ENCODE data around the gene POLD3. TPM values are rescaled to one million over a fixed set of nuclear protein-coding genes. Genes with fewer than 3 reads are reported as not detected.

Gene POLD3
- total RNA-seq, 1 experiment from 2014 or later, result 18.9 TPM

- BruUV-seq (replicated peaks), result no TSS peak
- no peak for ATAC-seq
- Histone ChIP-seq H3K9me2 (ENCODE audit: insufficient read depth) (no peaks in the 10 kb centered on the region), H3K27ac (ENCODE audit: low read depth, low read length) (no peak overlapping the region), H3K27me3 (ENCODE audit: insufficient read depth, low read length) (no peaks in the 10 kb centered on the region), H3K9me3 (ENCODE audit: control insufficient read depth in 1 of 2, insufficient read depth in 1 of 2, low read depth in 1 of 2, low read length in 2 of 2) (no peaks in the 10 kb centered on the region), H3K4me2 (ENCODE audit: low read length) (no peak overlapping the region), H2AFZ (ENCODE audit: low read depth, low read length, poor library complexity, severe bottlenecking) (no peak overlapping the region), H3K9ac (ENCODE audit: low read length) (no peak overlapping the region), H4K20me1 (ENCODE audit: insufficient read depth) (no peaks in the 10 kb centered on the region), H3K36me3 (ENCODE audit: control insufficient read depth in 1 of 2, insufficient read depth in 2 of 2, low read length in 2 of 2) (no peaks in the 10 kb centered on the region), H3K4me1 (ENCODE audit: control insufficient read depth in 1 of 2, insufficient read depth in 2 of 2, low read length in 2 of 2) (peaks cover 0 to 14% of the 10 kb centered on the region in 2 experiments; a peak in 2 of 4 replicates), H3K4me3 (replicated peaks in 1 of 2; ENCODE audit: low read depth in 1 of 2, low read length in 2 of 2) (no peak overlapping the region), H3K79me2 (ENCODE audit: insufficient read depth, low read length) (no peaks in the 10 kb centered on the region)
- CTCF ChIA-PET, result interaction anchor here (1.6 kb wide), 1 partner anchor 13 kb away, joined by 6 read pairs; no protein-coding TSS in a partner anchor
- TF ChIP-seq CTCF (IDR thresholded peaks at IDR 0.05 in 2 of 3, conservative IDR thresholded peaks at IDR 0.05 in 1 of 3; ENCODE audit: borderline replicate concordance in 1 of 3, insufficient read depth in 1 of 3, low read depth in 2 of 3, low read length in 2 of 3) (no peak), ATF3 (IDR thresholded peaks at IDR 0.05) (no peak), CEBPB (IDR thresholded peaks at IDR 0.05; ENCODE audit: low read depth) (no peak), JUND (IDR thresholded peaks at IDR 0.05) (no peak), MAX (IDR thresholded peaks at IDR 0.05) (no peak), FOSL1 (IDR thresholded peaks at IDR 0.05; ENCODE audit: low read depth) (no peak), SRF (IDR thresholded peaks at IDR 0.05; ENCODE audit: low read depth) (no peak), YY1 (IDR thresholded peaks at IDR 0.05; ENCODE audit: extremely low read depth, insufficient replicate concordance, low read depth, low read length) (no peak), EZH2 (IDR thresholded peaks at IDR 0.05) (no peak), EGR1 (IDR thresholded peaks at IDR 0.05; ENCODE audit: low read depth) (no peak), EZH2phosphoT487 (IDR thresholded peaks at IDR 0.05; ENCODE audit: borderline replicate concordance) (no peak), ZBTB33 (IDR thresholded peaks at IDR 0.05; ENCODE audit: extremely low read depth, insufficient replicate concordance, low read length) (no peak)
- POLR2A ChIA-PET, result no interaction called here
- intact Hi-C loops (cut with micrococcal nuclease), result no loop called here
- RAD21 ChIA-PET (ENCODE audit: low non-redundant PET in 1 of 2, low total read pairs in 2 of 2, uncharacterized antibody in 2 of 2, unreplicated experiment in 2 of 2), result no interaction called here
- DNase-seq (ENCODE audit: low read depth, low spot score), result no peak
Measured at GRCh38 chr11:74689666-74690065, 97.3 kb downstream of the POLD3 start.
